HG03097 (cell line): ENCODE data around the gene AVL9.
"Not testable (repeated sequence)": the region's sequence is repeated elsewhere in the genome, so short reads cannot be mapped to it uniquely, and the experiment has no call there.

Experiments used
- ATAC-seq: cut with Tn5 transposase; IDR thresholded peaks from one replicate; pipeline ENCODE4 v1.9.1; 2021; ENCODE audit not compliant: unreplicated experiment, low FRiP score

The AVL9 gene

DNA sequence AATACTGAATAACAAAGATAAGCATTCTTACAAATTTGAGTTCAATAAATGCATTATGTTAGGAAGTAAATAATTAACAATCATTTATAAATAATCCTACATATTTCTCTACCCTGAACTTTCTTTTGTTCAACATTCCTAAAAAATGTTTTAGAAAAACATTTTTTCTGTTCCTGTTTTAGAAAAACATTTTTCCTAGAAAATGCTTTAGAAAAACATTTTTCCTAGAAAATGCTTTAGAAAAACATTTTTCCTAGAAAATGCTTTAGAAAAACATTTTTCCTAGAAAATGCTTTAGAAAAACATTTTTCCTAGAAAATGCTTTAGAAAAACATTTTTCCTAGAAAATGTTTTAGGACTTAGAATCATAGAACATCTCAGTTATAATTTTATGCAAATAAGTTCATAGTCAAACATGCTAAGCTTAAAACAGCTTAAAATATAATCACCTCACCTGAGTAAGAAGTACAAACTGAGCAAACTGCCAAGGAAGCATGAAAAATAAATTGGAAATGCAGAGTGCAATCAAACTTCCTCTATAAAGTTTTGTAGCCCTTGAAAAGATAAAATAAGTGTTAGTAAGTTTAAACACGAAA is 139.6 kb downstream of the AVL9 start:
- not testable (repeated sequence) for ATAC-seq

DNA sequence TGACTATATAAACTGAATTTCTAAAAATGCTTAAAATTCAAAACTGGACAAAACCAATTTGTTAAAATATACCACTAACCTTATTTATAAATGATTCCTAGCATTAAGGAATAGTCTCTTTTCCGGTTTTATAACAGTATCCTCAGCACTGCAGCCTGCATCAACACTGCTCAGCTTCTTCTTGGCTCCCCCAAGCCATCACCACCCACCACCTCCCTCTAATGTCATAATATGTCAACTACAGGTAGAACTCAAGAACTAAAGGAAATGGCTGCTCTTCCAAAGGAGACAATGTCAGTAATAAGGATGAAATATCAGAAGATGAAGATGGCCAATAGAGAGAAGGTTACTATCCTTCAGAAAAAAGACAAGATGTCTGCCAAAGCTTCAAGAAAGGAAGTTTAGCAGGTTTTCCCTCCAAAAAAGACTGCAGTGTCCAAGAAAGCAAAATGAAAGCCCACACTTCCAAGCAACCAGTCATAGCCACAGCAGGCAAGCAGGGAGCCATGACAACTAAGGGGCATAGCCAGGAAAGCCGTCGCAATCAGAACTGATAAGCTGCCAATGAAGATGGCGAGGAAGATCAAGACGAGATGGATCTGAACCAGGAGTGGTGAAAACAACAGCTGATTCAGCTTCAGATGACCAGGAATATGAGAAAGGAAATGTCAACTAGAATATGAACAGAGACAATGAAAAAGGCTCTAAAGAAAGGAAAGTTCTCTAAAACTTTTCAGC is 141.6 kb downstream of the AVL9 start:
- not testable (repeated sequence) for ATAC-seq

DNA sequence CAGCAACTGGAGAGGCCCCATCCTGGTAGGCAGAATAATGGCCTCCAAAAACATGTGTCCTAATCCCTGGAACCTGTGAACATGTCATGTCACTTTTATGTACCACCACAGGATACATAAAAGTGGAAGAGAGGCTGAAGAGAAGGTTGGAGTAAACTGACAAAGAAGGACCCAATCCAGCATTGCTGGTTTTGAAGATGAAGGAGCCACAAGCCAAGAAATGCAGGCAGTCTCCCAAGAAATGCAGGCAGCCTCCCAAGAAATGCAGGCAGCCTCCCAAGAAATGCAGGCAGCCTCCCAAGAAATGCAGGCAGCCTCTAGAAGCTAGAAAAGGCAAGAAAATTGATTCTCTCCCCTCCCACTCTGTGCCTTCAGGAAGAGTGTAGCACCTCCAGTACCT is 142.3 kb downstream of the AVL9 start:
- not testable (repeated sequence) for ATAC-seq
